ENCODE results near the gene BNIP3. TPM values are rescaled to one million over a fixed set of nuclear protein-coding genes. Genes with fewer than 3 reads are reported as not detected.

BNIP3 gene
- polyA plus RNA-seq, 2 donors, result 17.4 to 23.9 TPM

DNA sequence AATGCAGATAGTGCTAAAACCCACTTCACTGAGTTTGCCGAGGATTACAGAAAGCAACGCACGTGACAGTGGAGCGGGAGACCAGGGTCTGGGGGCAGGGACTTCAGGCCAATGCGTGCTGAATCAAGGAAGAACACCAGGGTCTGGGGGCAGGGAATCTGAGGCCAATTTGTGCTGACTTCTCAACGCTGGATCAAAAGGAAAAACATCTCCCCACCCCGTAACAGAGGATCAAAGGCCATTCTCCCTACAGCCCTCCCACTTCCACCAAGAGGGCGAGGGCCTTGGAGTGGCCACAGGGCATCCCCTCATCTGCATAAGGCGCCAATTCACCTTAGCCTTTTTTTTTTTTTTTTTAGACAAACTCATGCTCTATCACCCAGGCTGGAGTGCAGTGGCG is 22.3 kb upstream of the BNIP3 start:
- no peak overlapping the region for H3K27ac ChIP-seq (ENCODE audit: low read depth in 2 of 2, low read length in 1 of 2)
- H3K4me1 ChIP-seq (ENCODE audit: control insufficient read depth in 2 of 2, insufficient read depth in 2 of 2, low read length in 1 of 2), result peaks cover 0 to 1% of the 10 kb centered on the region in 2 donors
- H3K9me3 ChIP-seq (ENCODE audit: control insufficient read depth in 2 of 2, insufficient read depth in 1 of 2, low read depth in 1 of 2, low read length in 1 of 2), result peaks cover 0 to 6% of the 10 kb centered on the region in 2 donors
- 71 to 75% methylated on average over 10 of the region's 10 CpGs for WGBS, 2 donors
- no peaks in the 10 kb centered on the region for H3K27me3 ChIP-seq (ENCODE audit: control insufficient read depth in 1 of 2, insufficient read depth in 2 of 2, low read length in 2 of 2)
- H3K36me3 ChIP-seq (ENCODE audit: control insufficient read depth in 2 of 2, insufficient read depth in 2 of 2, low read length in 1 of 2), result no peaks in the 10 kb centered on the region
- H3K4me3 ChIP-seq (ENCODE audit: low read depth in 1 of 2, low read length in 2 of 2), result no peak overlapping the region

DNA sequence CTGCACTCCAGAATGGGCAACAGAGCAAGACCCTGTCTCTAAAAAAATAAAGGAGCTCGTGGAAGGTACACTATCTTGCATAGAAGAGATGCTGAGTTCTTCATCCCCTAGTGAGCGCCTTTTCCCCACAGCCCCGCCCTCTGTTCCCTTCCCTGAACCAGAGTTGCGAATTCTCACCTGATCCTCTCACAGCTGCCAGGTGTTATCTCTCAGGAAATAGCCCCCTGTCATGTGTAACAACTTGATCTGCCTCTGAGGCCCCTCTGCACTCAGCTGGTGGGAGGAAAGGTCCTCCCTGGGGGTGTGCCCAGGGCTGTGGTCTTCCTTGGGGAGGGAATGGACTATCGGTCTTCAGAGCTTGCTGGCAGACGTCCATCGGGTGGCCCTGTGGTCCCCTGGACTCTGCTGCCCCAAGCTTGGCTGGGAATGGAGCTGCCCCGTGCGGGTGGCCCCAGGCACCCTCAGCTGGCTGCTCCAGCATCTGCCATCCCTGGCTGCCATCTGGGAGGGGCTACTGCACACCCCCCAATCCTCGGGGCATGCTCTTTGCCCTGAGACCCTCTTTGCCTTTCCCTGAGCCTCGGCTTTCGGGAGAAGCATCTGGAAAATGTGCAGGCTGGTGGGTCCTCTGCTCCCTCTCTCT is 21.7 kb upstream of the BNIP3 start:
- no peaks in the 10 kb centered on the region for H3K27me3 ChIP-seq (ENCODE audit: control insufficient read depth in 1 of 2, insufficient read depth in 2 of 2, low read length in 2 of 2)
- no peaks in the 10 kb centered on the region for H3K36me3 ChIP-seq (ENCODE audit: control insufficient read depth in 2 of 2, insufficient read depth in 2 of 2, low read length in 1 of 2)
- WGBS, 2 donors, result 75% methylated on average over 12 of the region's 12 CpGs

DNA sequence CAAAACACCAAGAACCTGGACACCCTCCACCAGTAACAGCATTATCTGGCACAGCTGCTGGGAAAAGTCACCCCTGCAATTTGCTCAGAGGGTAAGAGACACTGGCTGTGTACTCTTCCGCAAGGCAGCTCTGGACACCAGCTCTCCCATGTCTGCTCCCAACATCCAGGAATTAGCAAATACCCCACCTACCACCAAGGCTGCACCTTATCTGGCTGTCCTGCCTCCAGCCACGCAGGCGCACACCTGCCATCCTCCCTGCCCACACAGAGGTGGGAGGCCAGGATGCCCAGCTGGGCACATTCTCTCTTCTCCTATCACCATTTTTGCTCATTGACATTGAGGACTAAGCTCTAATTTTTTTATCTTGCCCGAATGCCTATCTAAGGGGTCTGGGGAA is 20.3 kb upstream of the BNIP3 start:
- 90 to 93% methylated on average over 4 of the region's 4 CpGs for WGBS, 2 donors
- H3K27ac ChIP-seq (ENCODE audit: low read depth in 2 of 2, low read length in 1 of 2), result no peak overlapping the region

More for the DNA sequence above, 21.7 kb upstream of the BNIP3 start:
- Histone ChIP-seq H3K4me1 (ENCODE audit: control insufficient read depth in 2 of 2, insufficient read depth in 2 of 2, low read length in 1 of 2) (peaks cover under 1 to 5% of the 10 kb centered on the region in 2 donors), H3K9me3 (ENCODE audit: control insufficient read depth in 2 of 2, insufficient read depth in 1 of 2, low read depth in 1 of 2, low read length in 1 of 2) (peaks cover 0 to 6% of the 10 kb centered on the region in 2 donors), H3K4me3 (ENCODE audit: low read depth in 1 of 2, low read length in 2 of 2) (no peak overlapping the region), H3K27ac (ENCODE audit: low read depth in 2 of 2, low read length in 1 of 2) (no peak overlapping the region)

DNA sequence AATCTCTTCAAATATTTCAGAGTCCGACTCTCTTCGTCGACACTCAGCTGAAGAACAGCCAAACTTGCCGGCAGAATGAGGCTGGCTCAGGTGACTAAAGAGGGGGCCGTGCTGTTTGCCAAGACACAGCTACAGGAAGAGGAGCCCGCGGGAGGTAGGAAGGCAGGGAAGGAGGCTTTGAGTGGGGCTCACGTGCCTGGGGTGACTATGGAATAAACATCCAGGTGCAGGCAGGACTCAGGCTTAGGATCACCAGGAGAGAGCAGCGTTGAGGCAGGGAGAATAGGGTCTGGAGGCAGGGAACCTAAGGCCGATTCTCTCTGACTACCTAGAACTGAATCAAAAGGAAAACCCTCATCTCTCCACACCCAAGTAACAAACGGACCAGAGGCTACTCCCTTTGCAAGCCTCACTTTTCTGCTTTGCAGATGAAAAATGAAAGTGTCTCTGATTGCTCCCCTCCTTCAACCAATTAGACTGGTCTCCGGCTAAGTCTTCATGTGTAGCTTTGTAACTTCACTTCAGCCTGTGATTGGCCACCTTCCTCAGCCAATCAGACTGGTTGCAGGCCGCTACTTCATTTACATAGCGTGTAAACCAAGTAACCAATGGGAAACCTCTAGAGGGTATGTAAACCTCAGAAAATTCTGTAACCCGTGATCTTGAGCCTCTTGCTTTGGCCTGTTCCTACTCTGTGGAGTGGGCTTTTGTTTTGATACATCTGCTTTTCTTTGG is 19.7 kb upstream of the BNIP3 start:
- Histone ChIP-seq H3K27me3 (ENCODE audit: control insufficient read depth in 1 of 2, insufficient read depth in 2 of 2, low read length in 2 of 2) (no peaks in the 10 kb centered on the region), H3K36me3 (ENCODE audit: control insufficient read depth in 2 of 2, insufficient read depth in 2 of 2, low read length in 1 of 2) (no peaks in the 10 kb centered on the region), H3K4me3 (ENCODE audit: low read depth in 1 of 2, low read length in 2 of 2) (no peak overlapping the region), H3K4me1 (ENCODE audit: control insufficient read depth in 2 of 2, insufficient read depth in 2 of 2, low read length in 1 of 2) (peaks cover 4 to 12% of the 10 kb centered on the region in 2 donors), H3K27ac (ENCODE audit: low read depth in 2 of 2, low read length in 1 of 2) (no peak overlapping the region), H3K9me3 (ENCODE audit: control insufficient read depth in 2 of 2, insufficient read depth in 1 of 2, low read depth in 1 of 2, low read length in 1 of 2) (peaks cover 0 to 6% of the 10 kb centered on the region in 2 donors)
- WGBS, 2 donors, result 53 to 62% methylated on average over 15 of the region's 15 CpGs

More for the DNA sequence above, 20.3 kb upstream of the BNIP3 start:
- Histone ChIP-seq H3K36me3 (ENCODE audit: control insufficient read depth in 2 of 2, insufficient read depth in 2 of 2, low read length in 1 of 2) (no peaks in the 10 kb centered on the region), H3K4me1 (ENCODE audit: control insufficient read depth in 2 of 2, insufficient read depth in 2 of 2, low read length in 1 of 2) (peaks cover 4 to 10% of the 10 kb centered on the region in 2 donors), H3K27me3 (ENCODE audit: control insufficient read depth in 1 of 2, insufficient read depth in 2 of 2, low read length in 2 of 2) (no peaks in the 10 kb centered on the region), H3K9me3 (ENCODE audit: control insufficient read depth in 2 of 2, insufficient read depth in 1 of 2, low read depth in 1 of 2, low read length in 1 of 2) (peaks cover 0 to 6% of the 10 kb centered on the region in 2 donors), H3K4me3 (ENCODE audit: low read depth in 1 of 2, low read length in 2 of 2) (no peak overlapping the region)

DNA sequence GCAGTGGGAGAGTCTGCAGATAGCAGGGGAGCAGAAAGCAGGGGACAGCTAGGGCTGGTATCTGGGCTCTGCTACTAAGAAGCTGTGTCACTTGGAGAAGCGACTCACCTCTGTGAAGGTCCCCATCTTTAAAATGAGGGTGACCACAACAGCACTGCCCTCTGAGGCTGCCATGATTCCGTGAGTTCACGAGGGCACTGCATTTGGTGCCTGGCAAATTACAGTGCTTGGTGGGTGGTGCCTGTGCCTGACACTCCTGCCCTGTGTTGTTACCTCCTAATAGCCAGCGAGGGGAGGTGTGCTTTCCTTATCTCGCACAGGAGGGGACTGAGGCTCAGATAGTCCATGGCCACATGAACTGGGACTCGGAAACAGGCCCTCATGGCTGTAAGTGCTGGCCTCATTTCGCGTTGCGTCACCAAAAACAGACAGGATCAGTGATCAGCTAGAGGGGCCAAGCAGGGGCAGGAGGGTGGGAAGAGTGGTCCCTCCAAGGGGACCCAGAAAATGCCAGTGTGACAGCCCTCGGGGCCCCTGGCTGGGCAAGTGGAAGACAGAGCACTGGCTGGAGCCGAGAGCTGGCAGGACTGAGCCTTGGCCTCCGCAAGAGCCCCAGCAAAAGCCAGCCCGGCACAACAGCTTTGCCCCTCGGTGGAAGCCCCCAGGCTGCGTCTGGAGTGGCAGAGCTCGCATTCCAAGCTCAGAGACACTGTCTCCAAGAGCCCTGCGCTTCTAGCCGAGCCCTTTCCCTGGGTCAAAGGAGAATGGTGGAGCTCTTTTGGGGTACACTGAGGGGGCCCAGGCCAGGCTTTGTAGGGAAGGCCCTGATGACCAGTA is 17.3 kb upstream of the BNIP3 start:
- Histone ChIP-seq H3K4me1 (ENCODE audit: control insufficient read depth in 2 of 2, insufficient read depth in 2 of 2, low read length in 1 of 2) (peaks cover 4 to 12% of the 10 kb centered on the region in 2 donors), H3K27ac (ENCODE audit: low read depth in 2 of 2, low read length in 1 of 2) (peak overlapping the region; percentile 81 to 82), H3K9me3 (ENCODE audit: control insufficient read depth in 2 of 2, insufficient read depth in 1 of 2, low read depth in 1 of 2, low read length in 1 of 2) (no peaks in the 10 kb centered on the region), H3K27me3 (ENCODE audit: control insufficient read depth in 1 of 2, insufficient read depth in 2 of 2, low read length in 2 of 2) (no peaks in the 10 kb centered on the region), H3K4me3 (ENCODE audit: low read depth in 1 of 2, low read length in 2 of 2) (no peak overlapping the region), H3K36me3 (ENCODE audit: control insufficient read depth in 2 of 2, insufficient read depth in 2 of 2, low read length in 1 of 2) (no peaks in the 10 kb centered on the region)
- WGBS, 2 donors, result 90 to 93% methylated on average over 17 to 18 of the region's 18 CpGs

DNA sequence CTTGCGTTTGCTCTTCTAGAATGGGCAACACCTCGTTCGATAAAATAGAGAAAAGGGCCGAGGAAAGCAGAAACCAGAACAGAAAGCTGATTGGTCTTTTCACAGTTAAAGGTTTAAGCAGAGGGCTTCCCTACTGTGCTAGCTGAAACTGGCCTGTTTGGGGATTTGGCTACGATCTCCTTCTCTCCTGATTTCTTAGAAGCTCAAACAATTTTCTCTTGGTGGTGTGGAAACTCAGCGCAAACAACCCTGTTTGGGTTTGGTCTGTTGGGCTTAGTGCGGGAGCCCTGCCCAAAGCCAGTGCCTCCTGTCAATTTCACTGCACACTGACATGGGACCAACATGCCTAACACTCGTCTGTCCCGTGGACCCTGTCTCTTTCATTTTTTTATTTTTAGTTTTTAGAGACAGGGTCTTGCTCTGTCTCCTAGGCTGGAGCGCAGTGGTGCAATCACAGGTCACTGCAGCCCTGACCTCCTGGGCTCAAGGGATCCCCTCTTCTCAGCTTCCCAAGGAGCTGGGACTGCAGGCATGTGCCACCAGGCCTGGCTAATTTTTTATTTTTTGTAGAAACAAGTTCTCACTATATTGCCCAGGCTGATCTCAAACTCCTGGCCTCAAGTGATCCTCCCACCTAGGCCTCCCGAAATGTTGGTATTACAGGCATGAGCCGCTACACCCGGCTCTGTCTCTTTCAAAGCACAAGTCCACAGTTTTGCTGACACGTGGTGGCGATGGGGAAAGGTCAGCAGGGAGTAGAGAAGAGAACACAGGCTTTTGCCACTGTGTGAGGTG is 16.5 kb upstream of the BNIP3 start:
- 62 to 63% methylated on average over 15 of the region's 15 CpGs for WGBS, 2 donors
- no peaks in the 10 kb centered on the region for H3K9me3 ChIP-seq (ENCODE audit: control insufficient read depth in 2 of 2, insufficient read depth in 1 of 2, low read depth in 1 of 2, low read length in 1 of 2)
- peak overlapping the region; percentile 81 to 82 for H3K27ac ChIP-seq (ENCODE audit: low read depth in 2 of 2, low read length in 1 of 2)
- H3K4me3 ChIP-seq (ENCODE audit: low read depth in 1 of 2, low read length in 2 of 2), result no peak overlapping the region
- H3K27me3 ChIP-seq (ENCODE audit: control insufficient read depth in 1 of 2, insufficient read depth in 2 of 2, low read length in 2 of 2), result no peaks in the 10 kb centered on the region
- no peaks in the 10 kb centered on the region for H3K36me3 ChIP-seq (ENCODE audit: control insufficient read depth in 2 of 2, insufficient read depth in 2 of 2, low read length in 1 of 2)
- peaks cover 4 to 12% of the 10 kb centered on the region in 2 donors for H3K4me1 ChIP-seq (ENCODE audit: control insufficient read depth in 2 of 2, insufficient read depth in 2 of 2, low read length in 1 of 2)

DNA sequence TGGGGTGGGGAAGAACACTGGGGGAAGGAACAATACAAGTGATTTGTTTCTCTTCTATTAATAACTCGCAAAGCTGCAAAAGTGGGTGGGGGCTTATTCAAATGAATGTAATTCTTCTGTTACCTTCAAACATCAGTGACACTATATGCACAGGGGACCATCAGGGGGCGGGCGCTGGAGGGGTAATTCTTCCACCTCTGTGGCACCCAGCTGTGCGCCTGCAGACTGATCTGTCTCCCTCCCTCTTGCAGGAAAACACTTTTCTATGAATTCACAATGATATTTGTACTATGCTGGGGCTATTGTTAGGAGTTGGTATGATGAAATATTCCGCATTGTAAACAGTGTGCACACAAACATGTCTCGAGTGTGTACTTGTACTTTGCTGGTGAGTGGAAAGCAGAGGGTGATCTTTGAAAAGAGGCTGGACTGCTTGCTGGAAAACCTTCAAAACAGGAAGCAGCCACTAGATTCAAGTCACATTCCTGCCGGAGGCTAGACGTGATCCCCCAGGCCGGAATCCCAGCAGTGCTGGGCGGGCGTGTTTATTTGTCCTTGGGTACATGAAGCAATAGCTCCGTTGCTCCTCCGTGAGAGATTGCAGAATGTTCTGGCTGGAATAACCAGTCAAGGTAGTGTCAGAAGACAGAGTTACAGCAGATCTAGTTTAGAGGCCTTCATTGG is 15.8 kb upstream of the BNIP3 start:
- peaks cover 4 to 12% of the 10 kb centered on the region in 2 donors for H3K4me1 ChIP-seq (ENCODE audit: control insufficient read depth in 2 of 2, insufficient read depth in 2 of 2, low read length in 1 of 2)

DNA sequence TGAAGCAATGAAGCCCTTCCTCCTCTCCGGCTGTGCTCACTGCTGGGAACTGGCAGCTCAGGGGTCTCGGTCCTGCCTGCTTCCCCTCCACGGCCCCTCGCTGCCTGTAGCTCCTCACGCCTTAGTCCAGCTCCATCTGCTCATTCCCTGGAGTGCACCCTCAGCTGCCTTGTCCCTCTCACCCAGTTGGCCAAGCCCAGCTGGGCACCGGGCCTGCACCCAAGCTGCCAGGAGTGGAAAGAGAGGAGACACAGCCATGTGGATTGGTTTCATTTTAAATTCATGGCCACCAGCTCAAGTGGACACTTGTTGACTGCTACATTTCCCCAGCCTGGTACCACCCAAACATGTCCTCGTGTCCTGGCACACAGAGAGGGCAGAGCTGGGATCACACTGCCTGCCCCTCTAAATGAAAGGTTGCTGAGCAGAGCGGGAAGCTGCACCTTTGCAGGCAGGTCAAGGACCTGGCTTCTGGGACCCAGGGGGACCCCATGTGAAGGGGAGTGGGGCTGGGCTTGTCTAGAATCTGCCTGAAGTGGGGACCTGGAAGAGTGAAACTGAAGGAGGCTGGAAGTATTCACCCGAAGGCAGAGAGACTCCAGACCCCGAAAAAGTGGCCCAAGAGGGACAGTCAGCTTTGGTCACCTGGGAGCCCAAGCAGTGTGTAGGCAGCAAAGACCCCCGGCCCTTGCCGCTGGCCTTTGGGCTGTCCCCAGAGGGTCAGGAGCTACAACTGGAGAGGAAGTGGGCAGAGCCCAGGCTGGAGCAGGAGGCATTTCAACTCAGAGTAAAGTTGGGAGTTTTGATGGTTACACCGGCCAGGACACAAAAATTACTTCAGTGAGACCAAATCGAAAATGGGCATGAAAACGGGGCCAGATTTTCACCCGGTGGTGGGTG is 15.0 kb upstream of the BNIP3 start:
- H3K36me3 ChIP-seq (ENCODE audit: control insufficient read depth in 2 of 2, insufficient read depth in 2 of 2, low read length in 1 of 2), result no peaks in the 10 kb centered on the region
- H3K4me1 ChIP-seq (ENCODE audit: control insufficient read depth in 2 of 2, insufficient read depth in 2 of 2, low read length in 1 of 2), result peaks cover 4 to 12% of the 10 kb centered on the region in 2 donors
- H3K27me3 ChIP-seq (ENCODE audit: control insufficient read depth in 1 of 2, insufficient read depth in 2 of 2, low read length in 2 of 2), result no peaks in the 10 kb centered on the region
- 78 to 79% methylated on average over 16 of the region's 16 CpGs for WGBS, 2 donors
- H3K27ac ChIP-seq (ENCODE audit: low read depth in 2 of 2, low read length in 1 of 2), result peak overlapping the region; percentile 27 to 82
- H3K4me3 ChIP-seq (ENCODE audit: low read depth in 1 of 2, low read length in 2 of 2), result no peak overlapping the region
- no peaks in the 10 kb centered on the region for H3K9me3 ChIP-seq (ENCODE audit: control insufficient read depth in 2 of 2, insufficient read depth in 1 of 2, low read depth in 1 of 2, low read length in 1 of 2)

More for the DNA sequence above, 15.8 kb upstream of the BNIP3 start:
- H3K4me3 ChIP-seq (ENCODE audit: low read depth in 1 of 2, low read length in 2 of 2), result no peak overlapping the region
- peak overlapping the region; percentile 81 to 82 for H3K27ac ChIP-seq (ENCODE audit: low read depth in 2 of 2, low read length in 1 of 2)
- WGBS, 2 donors, result 34 to 46% methylated on average over 13 of the region's 13 CpGs
- no peaks in the 10 kb centered on the region for H3K9me3 ChIP-seq (ENCODE audit: control insufficient read depth in 2 of 2, insufficient read depth in 1 of 2, low read depth in 1 of 2, low read length in 1 of 2)
- H3K27me3 ChIP-seq (ENCODE audit: control insufficient read depth in 1 of 2, insufficient read depth in 2 of 2, low read length in 2 of 2), result no peaks in the 10 kb centered on the region
- H3K36me3 ChIP-seq (ENCODE audit: control insufficient read depth in 2 of 2, insufficient read depth in 2 of 2, low read length in 1 of 2), result no peaks in the 10 kb centered on the region

Data from esophagus (tissue), 2 donors.